Stimulated activated CD8-positive, alpha-beta memory T cell treated with anti-CD3 and anti-CD28 coated beads, Interleukin-2, amount 100 ng/mL, for 1 hour (primary cell): ENCODE measurements around the gene ARHGEF11.
"Not testable (repeated sequence)": the region's sequence is repeated elsewhere in the genome, so short reads cannot be mapped to it uniquely, and the experiment has no call there.

Experiments
- DNase-seq, 2 donors: peaks; one replicate each; pipeline ENCODE4 v3.0.0-alpha.2; 2020; ENCODE audit warnings: low read depth in 2 of 2

ARHGEF11 gene, protein sequence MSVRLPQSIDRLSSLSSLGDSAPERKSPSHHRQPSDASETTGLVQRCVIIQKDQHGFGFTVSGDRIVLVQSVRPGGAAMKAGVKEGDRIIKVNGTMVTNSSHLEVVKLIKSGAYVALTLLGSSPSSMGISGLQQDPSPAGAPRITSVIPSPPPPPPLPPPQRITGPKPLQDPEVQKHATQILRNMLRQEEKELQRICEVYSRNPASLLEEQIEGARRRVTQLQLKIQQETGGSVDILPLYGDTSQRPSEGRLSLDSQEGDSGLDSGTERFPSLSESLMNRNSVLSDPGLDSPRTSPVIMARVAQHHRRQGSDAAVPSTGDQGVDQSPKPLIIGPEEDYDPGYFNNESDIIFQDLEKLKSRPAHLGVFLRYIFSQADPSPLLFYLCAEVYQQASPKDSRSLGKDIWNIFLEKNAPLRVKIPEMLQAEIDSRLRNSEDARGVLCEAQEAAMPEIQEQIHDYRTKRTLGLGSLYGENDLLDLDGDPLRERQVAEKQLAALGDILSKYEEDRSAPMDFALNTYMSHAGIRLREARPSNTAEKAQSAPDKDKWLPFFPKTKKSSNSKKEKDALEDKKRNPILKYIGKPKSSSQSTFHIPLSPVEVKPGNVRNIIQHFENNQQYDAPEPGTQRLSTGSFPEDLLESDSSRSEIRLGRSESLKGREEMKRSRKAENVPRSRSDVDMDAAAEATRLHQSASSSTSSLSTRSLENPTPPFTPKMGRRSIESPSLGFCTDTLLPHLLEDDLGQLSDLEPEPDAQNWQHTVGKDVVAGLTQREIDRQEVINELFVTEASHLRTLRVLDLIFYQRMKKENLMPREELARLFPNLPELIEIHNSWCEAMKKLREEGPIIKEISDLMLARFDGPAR (N-terminal part only)

DNA sequence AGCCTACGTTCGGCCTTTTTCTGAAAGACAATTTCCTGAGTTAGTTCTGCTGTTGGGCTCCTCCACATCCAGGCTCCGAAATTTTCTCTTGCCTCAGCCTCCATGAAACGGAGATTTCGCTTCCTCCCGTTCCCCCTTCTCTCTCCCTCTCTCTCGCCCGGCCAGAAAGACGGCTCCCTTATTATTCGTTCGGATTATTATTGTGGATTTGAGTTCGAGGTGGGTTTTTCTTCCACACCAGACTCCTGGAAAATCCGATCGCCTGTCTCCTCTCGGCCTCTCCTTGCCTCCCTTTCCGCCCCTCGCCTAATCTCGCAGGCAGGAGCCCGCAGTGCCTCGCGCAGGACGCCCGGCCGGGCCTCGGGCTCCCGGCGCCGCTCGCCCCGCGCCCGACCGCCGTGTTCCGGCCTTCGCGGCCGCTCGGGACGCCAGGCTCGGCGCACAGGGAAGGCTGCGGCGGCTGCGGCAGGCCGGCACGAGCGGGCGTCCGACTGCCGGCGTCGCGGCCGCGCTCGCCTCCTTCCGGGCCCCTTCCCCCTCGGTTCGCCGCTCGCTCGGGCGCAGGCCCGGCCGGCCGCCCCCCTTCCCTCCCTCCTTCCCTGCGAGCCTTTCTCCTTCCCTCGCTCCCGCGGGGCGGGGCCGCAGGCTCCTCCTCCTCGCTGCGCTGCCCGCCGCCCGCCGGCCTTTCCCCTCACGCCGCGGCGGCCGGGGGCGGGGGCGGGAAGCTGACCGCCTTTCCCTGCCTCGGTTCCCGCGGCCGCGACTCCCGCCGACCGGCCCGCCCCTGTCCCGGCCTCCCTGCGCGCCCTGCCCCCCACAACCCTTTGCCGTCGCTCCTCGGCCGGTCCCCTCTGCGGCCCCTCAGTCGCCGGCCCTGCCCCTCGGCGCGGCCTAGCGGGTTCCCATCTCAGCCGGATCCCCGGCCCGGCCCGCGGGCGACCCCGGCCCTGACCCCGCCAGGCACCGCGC lies at the start of gene ARHGEF11:
Gene ARHGEF11 (minus strand): TSS at position 493 of the 969 bp plus-strand sequence. CDS start 1,412 bp downstream, outside the sequence.
- no peak for DNase-seq

DNA sequence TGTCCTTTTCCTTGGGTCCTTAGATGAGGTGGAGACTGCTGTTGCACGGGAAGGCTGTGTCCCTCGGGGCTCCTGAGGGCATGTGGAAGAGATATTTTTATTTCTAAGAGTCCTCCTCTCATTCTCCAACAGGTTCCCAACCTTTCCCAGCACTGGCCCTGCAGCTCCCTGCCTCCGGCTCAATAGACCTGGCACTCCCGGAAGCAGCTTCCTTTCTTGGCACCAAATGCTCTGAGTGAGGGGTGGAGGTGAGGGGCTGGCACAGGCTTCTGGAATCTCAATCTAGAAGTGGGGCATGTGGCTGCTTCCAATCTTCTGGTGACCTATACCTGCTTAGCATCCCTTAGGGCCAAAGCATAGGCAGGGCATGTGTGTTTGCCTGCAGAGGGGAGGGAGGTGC lies 49.5 kb upstream of the ARHGEF11 start:
- DNase-seq: no peak

DNA sequence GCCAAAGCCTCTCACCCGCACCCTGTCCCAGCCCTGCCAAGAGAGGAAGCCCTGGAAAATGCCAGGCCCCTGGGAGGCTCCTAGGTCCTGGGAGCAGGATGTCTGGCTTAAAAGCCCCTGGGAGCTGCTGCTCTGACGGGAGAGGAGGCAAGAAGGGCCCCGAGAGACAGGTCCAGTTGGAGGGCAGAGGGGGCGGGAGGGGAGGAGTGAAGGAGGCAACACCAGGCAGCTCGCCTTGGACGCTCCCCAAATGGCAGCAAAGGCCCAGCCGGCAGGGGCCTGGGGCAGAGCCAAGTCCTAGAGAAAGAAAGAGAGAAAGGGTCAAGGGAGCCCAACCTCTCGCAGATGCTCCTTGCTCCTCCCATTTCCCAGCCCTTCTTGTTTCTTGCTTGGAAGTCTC lies 47.3 kb upstream of the ARHGEF11 start:
- no peak for DNase-seq

DNA sequence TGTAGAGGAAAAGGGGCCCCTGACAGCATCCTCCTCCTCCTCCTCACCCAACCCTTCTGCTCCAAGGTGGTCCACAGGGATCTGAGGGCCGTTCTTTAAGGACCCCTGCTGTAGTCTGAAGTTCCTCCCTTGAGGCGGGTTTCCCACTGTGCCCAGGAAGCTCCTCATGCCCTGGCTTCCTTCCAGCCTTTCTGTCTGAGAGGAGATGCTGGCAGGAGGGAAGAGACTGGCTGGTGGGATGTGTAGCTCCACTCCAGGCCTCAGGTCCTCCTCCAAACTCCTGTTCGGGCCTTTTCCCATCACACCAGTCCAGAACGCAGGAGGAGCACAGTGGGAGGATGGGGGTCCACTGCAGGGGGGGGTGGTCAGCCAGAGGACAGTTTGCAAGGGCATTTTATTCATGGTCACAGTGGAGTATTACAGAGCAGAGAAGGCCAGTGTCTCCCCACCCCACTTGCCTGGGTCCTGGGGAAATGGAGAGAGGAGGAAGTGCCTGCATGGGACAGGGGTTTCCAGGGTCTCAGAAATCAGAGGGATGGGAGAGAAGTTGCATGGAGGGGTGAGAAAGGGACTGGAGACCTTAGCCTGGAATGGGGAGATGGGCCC lies 46.2 kb upstream of the ARHGEF11 start:
- no peak for DNase-seq

DNA sequence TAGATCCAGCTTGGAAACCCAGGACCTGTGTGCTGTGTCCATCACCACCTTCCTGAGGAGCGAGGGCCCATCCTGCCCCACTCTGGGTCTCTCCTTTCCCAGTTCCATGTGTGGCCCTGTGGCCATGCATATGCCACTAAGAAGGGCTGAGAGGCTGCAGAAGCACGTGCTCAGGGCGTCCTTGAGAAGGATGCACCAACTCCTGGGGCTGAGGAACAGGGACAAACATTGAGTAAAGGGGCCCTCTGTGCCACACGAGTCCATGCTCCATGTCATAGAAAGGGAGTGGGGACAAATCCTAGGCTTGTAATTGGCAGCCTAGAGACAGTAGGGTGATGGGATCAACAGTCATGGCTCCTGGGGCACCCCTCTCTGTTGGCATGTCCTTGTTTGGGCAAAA lies 45.6 kb upstream of the ARHGEF11 start:
- no peak for DNase-seq

DNA sequence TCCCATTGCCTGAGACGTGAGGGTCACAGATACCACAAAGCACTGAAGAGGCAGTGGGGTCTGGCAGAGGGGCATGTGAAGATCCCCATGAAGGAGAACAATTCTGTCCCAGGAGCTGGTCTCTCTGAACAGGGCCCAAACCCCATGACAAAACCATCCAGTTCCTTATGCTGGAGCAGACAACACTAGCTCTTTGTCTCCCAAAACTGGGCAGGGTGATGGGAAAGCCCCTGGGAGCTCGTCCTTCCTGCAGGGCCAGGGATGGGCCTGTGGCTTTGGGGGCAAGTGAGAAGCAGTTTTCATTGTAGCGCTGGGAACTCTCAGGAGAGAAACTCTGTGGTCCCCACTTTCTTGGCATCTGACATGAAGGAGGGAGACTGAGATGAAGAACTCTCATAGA lies 45.2 kb upstream of the ARHGEF11 start:
- no peak for DNase-seq

DNA sequence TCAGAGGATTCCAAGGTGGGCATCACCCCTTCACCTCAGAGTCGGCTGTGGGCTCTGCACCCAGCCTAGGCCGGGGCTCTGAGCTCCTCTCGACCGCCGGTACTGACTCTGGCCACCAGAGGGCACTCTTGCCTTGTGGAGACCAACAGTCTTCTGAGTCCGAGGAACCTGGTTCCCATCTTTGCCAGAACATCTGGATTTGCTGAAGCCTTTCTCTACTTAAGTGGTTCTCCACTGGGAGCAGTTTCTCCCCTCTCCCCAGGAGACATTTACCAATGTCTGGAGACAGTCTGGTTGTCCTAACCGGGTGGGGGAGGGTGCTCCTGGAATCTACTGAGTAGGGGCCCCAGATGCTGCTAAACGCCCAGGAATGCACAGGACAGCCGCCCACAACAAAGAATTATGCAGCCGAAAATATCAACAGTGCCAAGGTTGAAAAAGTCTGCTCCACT lies 44.7 kb upstream of the ARHGEF11 start:
- peak; percentile 75 to 79 for DNase-seq

DNA sequence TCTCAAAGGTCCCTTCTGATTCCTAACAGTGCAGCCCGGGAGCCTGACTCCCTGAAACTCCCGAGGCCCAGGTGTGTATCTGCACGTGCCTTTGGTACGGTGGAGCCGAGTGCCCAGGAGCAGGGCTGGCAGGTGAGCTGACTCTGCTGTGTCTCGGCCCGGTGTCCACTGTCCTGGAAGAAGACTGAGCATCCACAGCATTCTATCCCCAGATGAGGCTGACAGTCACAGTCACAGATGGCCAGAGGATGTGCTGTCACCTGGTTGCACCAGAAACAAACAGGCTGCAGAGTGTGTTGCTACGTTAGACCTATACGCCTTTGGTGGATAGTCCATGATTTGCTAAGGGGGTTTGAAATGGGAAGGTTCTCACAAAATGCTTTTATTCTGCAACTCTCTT lies 44.2 kb upstream of the ARHGEF11 start:
- DNase-seq: no peak

DNA sequence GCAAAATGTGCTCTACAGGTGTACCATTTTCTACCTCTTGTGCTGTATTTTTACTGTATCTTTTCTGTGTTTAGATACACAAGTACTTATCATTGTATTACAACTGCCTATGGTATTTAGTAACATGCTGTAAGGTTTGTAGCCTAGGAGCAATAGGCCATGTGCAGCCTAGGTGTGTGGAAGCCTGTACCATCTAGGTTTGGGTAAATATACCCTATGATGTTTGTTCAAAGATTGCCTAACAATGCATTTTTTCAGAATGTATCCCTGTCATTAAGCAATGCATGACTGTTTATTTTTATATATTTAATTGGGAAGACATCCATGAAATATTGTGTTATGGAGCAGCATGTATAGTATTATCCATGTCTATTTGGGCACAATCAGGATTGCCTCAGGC lies 43.1 kb upstream of the ARHGEF11 start:
- DNase-seq: no peak

DNA sequence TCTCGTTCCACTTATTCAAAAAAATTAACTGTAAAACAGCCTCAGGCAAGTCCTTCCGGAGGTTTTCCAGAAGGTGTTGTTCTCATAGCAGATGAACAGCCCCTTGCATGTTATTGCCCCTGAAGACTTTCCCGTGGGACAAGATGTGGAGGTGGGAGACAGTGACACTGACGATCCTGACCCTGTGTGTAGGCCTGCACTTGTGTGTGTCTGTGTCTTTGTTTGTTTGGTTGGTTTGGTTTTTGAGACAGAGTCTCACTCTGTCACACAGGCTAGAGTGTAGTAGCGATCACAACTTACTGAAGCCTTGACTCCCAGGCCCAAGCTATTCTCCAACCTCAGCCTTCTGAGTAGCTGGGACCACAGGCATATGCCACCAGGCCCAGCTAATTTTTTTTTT lies 41.5 kb upstream of the ARHGEF11 start:
- no peak for DNase-seq

DNA sequence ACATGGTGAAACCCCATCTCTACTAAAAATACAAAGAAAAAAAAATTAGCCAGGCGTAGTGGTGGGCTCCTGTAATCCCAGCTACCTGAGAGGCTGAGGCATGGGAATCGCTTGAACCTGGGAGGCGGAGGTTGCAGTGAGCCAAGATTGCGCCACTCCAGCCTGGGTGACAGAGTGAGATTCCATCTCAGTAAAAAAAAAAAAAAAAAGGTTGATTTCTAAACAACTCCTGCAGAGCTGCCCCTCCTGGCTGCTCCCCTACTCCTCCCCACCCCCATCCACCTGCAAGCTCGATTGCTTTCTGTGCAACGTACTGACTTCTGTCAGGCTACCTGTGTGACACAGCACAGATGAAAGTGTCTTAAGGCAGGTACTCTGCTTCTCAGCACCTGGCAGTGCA lies 40.8 kb upstream of the ARHGEF11 start:
- no peak for DNase-seq

DNA sequence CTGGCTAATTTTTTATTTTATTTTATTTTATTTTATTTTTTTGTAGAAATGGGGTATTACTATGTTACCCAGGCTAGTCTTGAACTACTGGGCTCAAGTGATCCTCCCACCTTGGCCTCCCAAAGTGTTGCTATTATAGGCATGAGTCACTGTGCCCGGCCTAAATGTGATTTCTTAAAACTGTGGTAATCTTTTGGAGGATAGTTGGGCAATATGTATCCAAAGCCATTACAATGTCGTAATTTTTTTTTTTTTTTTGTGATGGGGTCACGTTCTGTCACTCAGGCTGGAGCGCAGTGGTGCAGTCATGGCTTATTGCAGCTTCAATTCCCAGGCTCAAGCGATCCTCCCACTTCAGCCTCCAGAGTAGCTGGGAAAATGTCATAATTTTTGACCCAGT lies 39.9 kb upstream of the ARHGEF11 start:
- DNase-seq: no peak

DNA sequence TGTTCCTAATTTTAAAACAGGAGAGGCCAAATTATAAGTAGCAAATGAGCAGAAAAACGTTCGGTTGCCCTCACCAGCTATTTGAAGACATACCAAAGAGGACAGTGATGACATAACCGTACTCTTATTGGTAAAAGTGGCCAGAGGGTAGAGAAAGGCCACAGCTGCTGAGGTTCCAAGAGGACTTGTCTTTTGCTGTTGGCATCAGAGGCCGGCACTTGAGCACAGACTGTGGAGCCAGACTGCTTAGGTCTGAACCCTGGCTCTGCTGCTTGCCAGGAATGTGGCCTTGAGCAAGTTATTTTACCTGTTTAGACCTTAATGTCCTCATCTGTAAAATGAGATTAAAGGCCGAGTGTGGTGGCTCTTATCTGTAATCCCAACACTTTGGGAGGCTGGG lies 39.2 kb upstream of the ARHGEF11 start:
- no peak for DNase-seq

DNA sequence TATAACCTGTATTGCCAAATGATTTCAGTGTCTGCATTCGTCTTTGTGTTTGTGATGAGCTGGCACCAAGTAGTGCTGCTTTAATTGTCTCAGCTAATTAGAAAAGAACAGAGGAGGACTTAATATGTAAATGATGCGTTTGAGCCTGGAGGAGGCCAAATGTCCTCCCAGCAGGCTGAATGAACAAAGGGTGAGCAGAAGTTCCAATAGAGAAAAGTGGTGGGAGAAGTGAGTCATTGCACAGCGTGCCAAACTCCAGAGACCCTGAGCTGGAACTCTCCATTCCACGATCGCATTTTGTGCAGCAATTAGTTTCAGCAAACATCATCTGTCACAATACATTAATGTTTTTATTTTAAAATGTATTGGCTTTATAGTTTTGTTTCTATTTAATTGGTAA lies 36.2 kb upstream of the ARHGEF11 start:
- DNase-seq: no peak

DNA sequence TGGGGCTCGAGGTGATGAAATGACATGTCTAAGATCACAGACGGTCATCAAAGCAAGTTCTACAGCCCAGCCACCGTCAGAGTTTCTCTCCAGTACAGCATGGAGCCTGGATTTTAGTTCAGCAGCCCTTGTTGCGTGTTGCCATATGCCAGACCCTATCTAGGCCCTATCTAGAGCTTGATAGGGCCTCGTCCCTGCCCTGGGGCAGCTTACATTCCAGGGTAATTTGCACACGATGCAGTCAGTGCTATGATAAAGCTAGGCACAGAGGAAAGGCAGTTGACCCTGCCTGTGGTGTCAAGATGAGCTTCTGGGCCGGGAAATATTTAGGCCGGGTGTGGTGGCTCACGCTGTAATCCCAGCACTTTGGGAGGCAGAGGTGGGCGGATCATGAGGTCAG lies 35.2 kb upstream of the ARHGEF11 start:
- DNase-seq: no peak

DNA sequence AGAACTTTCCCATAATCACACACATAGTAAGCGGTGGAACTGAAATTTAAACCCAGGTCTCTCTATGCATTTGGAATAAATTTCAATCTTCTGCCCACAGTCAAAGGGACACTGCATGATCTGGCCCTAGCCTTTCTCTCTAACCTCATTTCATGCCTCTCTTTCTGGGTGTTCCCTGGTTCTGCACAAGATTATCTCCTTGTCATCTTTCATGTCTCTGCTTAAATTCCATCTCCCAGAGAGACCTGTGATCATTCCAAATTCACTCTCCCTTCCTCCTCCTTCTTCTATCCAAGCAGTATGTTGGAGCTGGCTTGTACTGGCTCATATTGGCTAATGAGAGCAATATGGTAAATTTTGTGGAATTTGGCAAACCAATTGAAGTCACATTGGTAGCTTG lies 31.9 kb upstream of the ARHGEF11 start:
- no peak for DNase-seq

DNA sequence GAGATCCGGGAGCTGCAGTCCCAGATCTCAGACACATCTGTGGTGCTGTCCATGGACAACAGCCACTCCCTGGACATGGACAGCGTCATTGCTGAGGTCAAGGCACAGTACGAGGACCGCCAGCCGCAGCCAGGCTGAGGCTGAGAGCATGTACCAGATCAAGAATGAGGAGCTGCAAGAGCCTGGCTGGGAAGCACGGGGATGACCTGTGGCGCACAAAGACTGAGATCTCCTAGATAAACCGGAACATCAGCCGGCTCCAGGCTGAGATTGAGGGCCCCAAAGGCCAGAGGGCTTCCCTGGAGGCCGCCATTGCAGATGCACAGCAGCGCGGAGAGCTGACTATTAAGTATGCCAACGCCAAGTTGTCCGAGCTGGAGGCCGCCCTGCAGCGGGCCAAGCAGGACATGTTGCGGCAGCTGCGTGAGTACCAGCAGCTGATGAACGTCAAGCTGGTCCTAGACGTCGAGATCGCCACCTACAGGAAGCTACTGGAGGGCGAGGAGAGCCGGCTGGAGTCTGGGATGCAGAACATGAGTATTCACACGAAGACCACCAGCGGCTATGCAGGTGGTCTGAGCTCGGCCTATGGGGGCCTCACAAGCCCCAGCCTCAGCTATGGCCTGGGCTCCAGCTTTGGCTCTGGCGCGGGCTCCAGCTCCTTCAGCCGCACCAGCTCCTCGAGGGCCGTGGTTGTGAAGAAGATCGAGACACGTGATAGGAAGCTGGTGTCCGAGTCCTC lies 28.6 kb upstream of the ARHGEF11 start:
- DNase-seq: no peak

DNA sequence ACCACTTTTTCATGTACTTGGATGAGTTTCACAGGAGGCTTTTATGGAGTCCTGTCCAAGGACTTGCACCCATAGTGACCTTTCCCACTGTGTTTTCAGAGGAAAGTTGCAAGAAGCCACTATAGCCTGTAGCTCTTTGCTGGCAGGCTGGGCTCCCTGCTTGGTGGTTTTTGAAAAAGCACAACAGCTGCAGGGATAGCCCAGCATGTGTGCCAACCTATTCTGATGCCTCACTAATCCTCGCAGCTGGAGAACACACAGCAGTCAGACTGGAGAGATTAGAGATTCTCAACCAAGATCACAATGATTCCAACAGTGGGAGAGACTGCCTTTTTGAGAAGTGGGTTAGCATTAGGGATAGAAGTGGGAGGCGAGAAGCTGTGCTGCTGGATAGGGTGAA lies 24.1 kb upstream of the ARHGEF11 start:
- DNase-seq: no peak

DNA sequence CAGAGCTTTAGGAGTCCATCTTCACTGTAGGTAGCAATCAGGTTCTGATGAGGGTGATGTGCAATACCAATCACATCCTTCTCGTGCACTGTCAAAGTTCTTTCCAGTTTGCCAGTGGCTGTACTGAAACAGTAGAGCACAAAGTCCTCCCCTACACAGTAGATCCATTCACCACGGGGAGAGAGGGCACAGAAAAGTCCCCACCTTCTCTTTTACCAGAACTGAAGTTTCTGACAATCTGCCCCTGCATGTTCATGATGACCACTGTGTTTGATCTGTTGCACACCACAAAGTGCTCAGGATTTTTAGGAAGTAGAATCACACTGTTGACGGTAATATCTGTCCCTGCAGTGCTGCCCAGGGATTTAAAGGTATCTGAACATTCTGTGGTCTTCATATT lies 13.7 kb upstream of the ARHGEF11 start:
- not testable (repeated sequence) for DNase-seq

DNA sequence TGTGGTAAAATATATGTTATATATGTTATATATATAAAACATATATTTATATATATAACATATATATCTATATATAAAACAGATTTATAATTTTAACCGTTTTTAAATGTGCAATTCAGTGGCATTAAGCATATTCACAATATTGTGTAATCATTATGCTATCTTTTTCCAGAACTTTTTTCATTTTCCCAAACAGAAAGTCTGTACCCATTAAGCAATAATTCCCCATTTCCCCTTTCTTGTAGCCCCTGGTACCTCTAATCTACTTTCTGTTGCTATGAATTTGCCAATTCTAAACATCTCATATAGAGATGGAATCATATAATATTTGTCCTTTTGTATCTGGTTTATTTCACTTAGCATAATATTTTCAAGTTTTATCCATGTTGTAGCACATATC lies 10.7 kb upstream of the ARHGEF11 start:
- DNase-seq: no peak

DNA sequence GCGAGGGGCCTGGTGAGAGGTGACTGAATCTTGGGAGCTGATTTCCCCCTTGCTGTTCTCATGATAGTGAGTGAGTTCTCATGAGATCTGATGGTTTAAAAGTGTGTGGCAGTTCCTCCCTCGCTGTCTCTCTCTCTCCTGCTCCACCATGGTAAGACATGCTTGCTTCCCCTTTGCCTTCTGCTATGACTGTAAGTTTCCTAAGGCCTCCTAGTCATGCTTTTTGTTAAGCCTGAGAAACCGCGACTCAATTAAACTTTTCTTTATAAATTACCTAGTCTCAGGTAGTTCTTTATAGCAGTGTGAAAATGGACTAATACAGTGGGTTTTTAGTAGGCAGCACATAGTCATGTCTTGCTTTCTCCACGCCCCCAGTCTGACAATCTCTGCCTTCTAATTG lies 10.2 kb upstream of the ARHGEF11 start:
- not testable (repeated sequence) for DNase-seq
